ENCODE results near the gene LMNB1.
"Not testable (repeated sequence)": the region's sequence is repeated elsewhere in the genome, so short reads cannot be mapped to it uniquely, and the experiment has no call there.

The LMNB1 gene

GRCh38 chr5:126826619-126827215, 49.8 kb downstream of the LMNB1 start:
- no peak for DNase-seq (ENCODE audit: low read depth)

GRCh38 chr5:126829098-126829497, 52.2 kb downstream of the LMNB1 start:
- DNase-seq (ENCODE audit: low read depth): no peak

- no peak for DNase-seq (ENCODE audit: low read depth)
These were observed 53.1 kb downstream of the LMNB1 start for GRCh38 chr5:126830061-126830460.

GRCh38 chr5:126831156-126831555, 54.2 kb downstream of the LMNB1 start:
- no peak for DNase-seq (ENCODE audit: low read depth)

GRCh38 chr5:126836778-126837177, 59.8 kb downstream of the LMNB1 start:
- DNase-seq (ENCODE audit: low read depth): no peak

- no peak for DNase-seq (ENCODE audit: low read depth)
These were observed 60.3 kb downstream of the LMNB1 start for GRCh38 chr5:126837242-126837641.

- no peak for DNase-seq (ENCODE audit: low read depth)
These were observed 61.1 kb downstream of the LMNB1 start for GRCh38 chr5:126837906-126838539.

GRCh38 chr5:126839407-126839806, 62.5 kb downstream of the LMNB1 start:
- DNase-seq (ENCODE audit: low read depth): not testable (repeated sequence)

GRCh38 chr5:126843375-126843774, 66.4 kb downstream of the LMNB1 start:
- DNase-seq (ENCODE audit: low read depth): not testable (repeated sequence)

GRCh38 chr5:126845470-126846070, 68.6 kb downstream of the LMNB1 start:
- DNase-seq (ENCODE audit: low read depth): not testable (repeated sequence)

- DNase-seq (ENCODE audit: low read depth): no peak
These were observed 69.4 kb downstream of the LMNB1 start for GRCh38 chr5:126846344-126846743.

GRCh38 chr5:126846744-126847455, 70.0 kb downstream of the LMNB1 start:
- DNase-seq (ENCODE audit: low read depth): no peak

- DNase-seq (ENCODE audit: low read depth): no peak
These were observed 70.5 kb downstream of the LMNB1 start for GRCh38 chr5:126847456-126847820.

- DNase-seq (ENCODE audit: low read depth): no peak
These were observed 70.9 kb downstream of the LMNB1 start for GRCh38 chr5:126847826-126848251.

GRCh38 chr5:126848253-126848652, 71.3 kb downstream of the LMNB1 start:
- no peak for DNase-seq (ENCODE audit: low read depth)

- DNase-seq (ENCODE audit: low read depth): no peak
These were observed 72.3 kb downstream of the LMNB1 start for GRCh38 chr5:126849101-126849678.

GRCh38 chr5:126851501-126852011, 74.6 kb downstream of the LMNB1 start:
- no peak for DNase-seq (ENCODE audit: low read depth)

GRCh38 chr5:126852091-126852571, 75.2 kb downstream of the LMNB1 start:
- DNase-seq (ENCODE audit: low read depth): no peak

GRCh38 chr5:126852841-126853271, 75.9 kb downstream of the LMNB1 start:
- DNase-seq (ENCODE audit: low read depth): no peak

- DNase-seq (ENCODE audit: low read depth): not testable (repeated sequence)
These were observed 76.8 kb downstream of the LMNB1 start for GRCh38 chr5:126853541-126854307.

- no peak for DNase-seq (ENCODE audit: low read depth)
These were observed 77.7 kb downstream of the LMNB1 start for GRCh38 chr5:126854526-126855110.
